Endothelial cell of umbilical vein (primary cell): ENCODE data around the gene RNU7-1. TPM values are rescaled to one million over a fixed set of nuclear protein-coding genes. Genes with fewer than 3 reads are reported as not detected.

Experiments used
- BruUV-seq: library from RNA; stranded (reverse); fragments of 400-500 nt; replicated peaks from 2 replicates; lab custom pipeline; 2021; lab: Mats Ljungman, UMichigan
- CTCF ChIA-PET: fragments of 300-600, 350-600 bp; sonication (Branson Sonifier 250); formaldehyde crosslinking; loops from one replicate; lab custom pipeline; 2021; ENCODE audit warnings: antibody characterized with exemption, inconsistent platforms; lab: Charles Lee
- POLR2A ChIA-PET: fragments of 300-600, 350-600 bp; sonication (Branson Sonifier 250); formaldehyde crosslinking; loops from one replicate; lab custom pipeline; 2021; ENCODE audit warnings: antibody characterized with exemption, inconsistent platforms; lab: Charles Lee
- DNase-seq: peaks from one replicate; pipeline ENCODE4 v3.0.0-alpha.2; 2011; ENCODE audit warnings: low read depth, low spot score
- FAIRE-seq: peaks from 2 replicates; lab custom pipeline; 2011; peaks lifted over from hg19 to GRCh38; lab: Jason Lieb, UNC
- H2AFZ ChIP-seq: 2 replicates; pipeline ENCODE4 v1.6.0; 2012; ENCODE audit warnings: low read depth, low read length, control low read depth, inconsistent platforms
- H3K27ac ChIP-seq: 2 replicates; pipeline ENCODE4 v1.5.1; 2011; ENCODE audit warnings: low read depth, mild to moderate bottlenecking, control low read depth, low read length, moderate library complexity; ENCODE audit not compliant: insufficient read depth
- H3K27me3 ChIP-seq, 2 experiments: 2 replicates each; pipeline versions ENCODE4 v1.6.0 to v1.6.1; 2011; ENCODE audit warnings: low read length in 2 of 2, mixed read lengths in 1 of 2; ENCODE audit not compliant: control insufficient read depth in 2 of 2, insufficient read depth in 2 of 2
- H3K36me3 ChIP-seq, 2 experiments: 2 replicates in 1 of 2; 3 replicates in 1 of 2; pipeline ENCODE4 v1.5.1; 2011; ENCODE audit warnings: low read length in 2 of 2, mild to moderate bottlenecking in 1 of 2, moderate library complexity in 1 of 2; ENCODE audit not compliant: control insufficient read depth in 2 of 2, insufficient read depth in 2 of 2; ENCODE audit errors: extremely low read depth in 1 of 2
- H3K4me1 ChIP-seq: 3 replicates; pipeline ENCODE4 v1.5.1; 2011; ENCODE audit warnings: mild to moderate bottlenecking, low read length; ENCODE audit not compliant: control insufficient read depth, insufficient read depth; ENCODE audit errors: extremely low read depth
- H3K4me2 ChIP-seq: 2 replicates; pipeline ENCODE4 v1.6.1; 2011; ENCODE audit warnings: low read length, control low read depth, mixed read lengths; ENCODE audit not compliant: insufficient read depth
- H3K4me3 ChIP-seq, 3 experiments: fragments of 200-600 bp in 1 of 3; sonication (generic), shearing (Covaris generic) in 1 of 3; replicated peaks in 1 of 3; 2 replicates each; pipeline ENCODE4 v1.5.1; 2011 to 2016; ENCODE audit warnings: control low read depth in 3 of 3, low read length in 3 of 3, mild to moderate bottlenecking in 2 of 3, inconsistent platforms in 1 of 3, low read depth in 1 of 3, moderate library complexity in 1 of 3; ENCODE audit not compliant: insufficient read depth in 1 of 3
- H3K79me2 ChIP-seq: 2 replicates; pipeline ENCODE4 v1.6.0; 2012; ENCODE audit warnings: low read length, inconsistent platforms; ENCODE audit not compliant: control insufficient read depth, insufficient read depth
- H3K9ac ChIP-seq: replicated peaks from 2 replicates; pipeline ENCODE3; 2011; ENCODE audit warnings: low read length, control low read depth; ENCODE audit not compliant: insufficient read depth; ENCODE audit errors: extremely low read depth
- H3K9me1 ChIP-seq: replicated peaks from 3 replicates; pipeline ENCODE4 v1.6.0; 2011; ENCODE audit warnings: mild to moderate bottlenecking, low read length; ENCODE audit not compliant: control insufficient read depth, insufficient read depth; ENCODE audit errors: extremely low read depth
- H3K9me3 ChIP-seq: replicated peaks from 2 replicates; pipeline ENCODE4 v1.5.1; 2012; ENCODE audit warnings: low read length, inconsistent platforms; ENCODE audit not compliant: control insufficient read depth, insufficient read depth
- H4K20me1 ChIP-seq: replicated peaks from 2 replicates; pipeline ENCODE3; 2011; ENCODE audit warnings: mild to moderate bottlenecking, low read length; ENCODE audit not compliant: control insufficient read depth, insufficient read depth; ENCODE audit errors: extremely low read depth
- CTCF ChIP-seq, 2 donors: IDR thresholded peaks; 1 replicate in 1 of 2; 2 replicates in 1 of 2; pipeline ENCODE4 v1.5.1; 2011; ENCODE audit warnings: low read length in 2 of 2, mild to moderate bottlenecking in 2 of 2, moderate library complexity in 2 of 2, control low read depth in 1 of 2, inconsistent platforms in 1 of 2, low read depth in 1 of 2; ENCODE audit not compliant: insufficient read depth in 1 of 2; ENCODE audit errors: extremely low read depth in 1 of 2
- EZH2 ChIP-seq: IDR thresholded peaks from 2 replicates; pipeline ENCODE4 v1.6.1; 2012; ENCODE audit warnings: borderline replicate concordance, low read depth, mild to moderate bottlenecking, moderate library complexity, low read length, inconsistent platforms; ENCODE audit not compliant: severe bottlenecking
- FOS ChIP-seq: IDR thresholded peaks from 2 replicates; pipeline ENCODE4 v1.6.1; 2011; ENCODE audit warnings: mild to moderate bottlenecking, low read length, moderate library complexity, borderline replicate concordance; ENCODE audit not compliant: insufficient read depth
- GATA2 ChIP-seq: IDR thresholded peaks from 2 replicates; pipeline ENCODE4 v1.7.0; 2011; ENCODE audit warnings: low read depth, mild to moderate bottlenecking, moderate library complexity, mixed read lengths, low read length; ENCODE audit not compliant: insufficient read length, insufficient read depth
- JUN ChIP-seq: IDR thresholded peaks from 2 replicates; pipeline ENCODE4 v1.6.1; 2011; ENCODE audit warnings: borderline replicate concordance, low read depth; ENCODE audit not compliant: insufficient read length, insufficient read depth
- MAX ChIP-seq: IDR thresholded peaks from 2 replicates; pipeline ENCODE4 v1.6.1; 2011; ENCODE audit not compliant: insufficient read depth, insufficient read length
- MYC ChIP-seq: IDR thresholded peaks from one replicate; pipeline ENCODE4 v1.6.1; 2011; ENCODE audit warnings: mild to moderate bottlenecking, low read depth, low read length
- POLR2A ChIP-seq: IDR thresholded peaks from 2 replicates; pipeline ENCODE4 v1.6.1; 2012; ENCODE audit warnings: low read depth, mild to moderate bottlenecking, control low read depth, low read length
- POLR2AphosphoS5 ChIP-seq: IDR thresholded peaks from 2 replicates; pipeline ENCODE4 v1.6.1; 2012; ENCODE audit warnings: low read depth, mild to moderate bottlenecking, control low read depth, low read length, moderate library complexity; ENCODE audit not compliant: insufficient read depth
- dilution Hi-C: fragments of 300-500 bp; cut with MboI; formaldehyde crosslinking; loops from one replicate; pipeline ENCODE4 v1.15.0; 2019; ENCODE audit warnings: low sequenced_read_pairs; ENCODE audit not compliant: extremely low pct_ligation_motif_present
- intact Hi-C: fragments of 100-400 bp; cut with micrococcal nuclease; formaldehyde crosslinking; loops from one replicate; pipeline ENCODE4 v1.10.0; 2022
- polyA plus RNA-seq, 4 experiments: library from polyadenylated mRNA; depleted of rRNA in 3 of 4; stranded (reverse) in 3 of 4; unstranded in 1 of 4; fragments of >200 nt; gene quantifications; 2 replicates each; pipeline versions ENCODE4 v1.2.1 to v1.2.3, GENCODE V29; 2011 to 2012; ENCODE audit warnings: missing spikeins in 1 of 4
- total RNA-seq: library from RNA; stranded (reverse); gene quantifications from 2 replicates; pipeline ENCODE4 v1.2.3, GENCODE V29; 2021

RNU7-1 gene
- total and polyA plus RNA-seq, 2 donors (not counting 3 experiments of a cell fraction or from before 2014, with no cell fraction given): not detected

GRCh38 chr12:6955108-6956020 is 11.7 kb downstream of the RNU7-1 start:
- ChIA-PET CTCF (interaction anchor here (1.3 to 2.2 kb wide), 4 partner anchors 9 to 158 kb away, joined by 3 to 12 read pairs (median 8); partner anchors contain the start of genes C12orf57 and RNU7-1), POLR2A (no interaction called here)
- no TSS peak for BruUV-seq
- Histone ChIP-seq H3K4me3 (no peak overlapping the region), H3K27ac (no peak overlapping the region), H3K36me3 (no peaks in the 10 kb centered on the region), H2AFZ (no peak overlapping the region), H3K4me1 (peaks cover 24% of the 10 kb centered on the region), H3K4me2 (no peak overlapping the region), H3K9ac (no peak overlapping the region), H3K79me2 (no peaks in the 10 kb centered on the region), H4K20me1 (no peaks in the 10 kb centered on the region), H3K27me3 (no peaks in the 10 kb centered on the region), H3K9me1 (no peaks in the 10 kb centered on the region), H3K9me3 (no peaks in the 10 kb centered on the region)
- dilution Hi-C loops (no loop called here), intact Hi-C loops (no loop called here)
- FAIRE-seq (no peak), DNase-seq (no peak)
- TF ChIP-seq CTCF (IDR thresholded peaks at IDR 0.05; ENCODE audit: extremely low read depth in 1 of 2, insufficient read depth in 1 of 2, low read depth in 1 of 2, low read length in 2 of 2) (no peak), MAX (no peak), GATA2 (no peak), EZH2 (no peak), POLR2A (no peak), POLR2AphosphoS5 (no peak), MYC (no peak), JUN (no peak), FOS (no peak)
